SK-N-MC (cell line): ENCODE measurements around the gene ADGRG2.

Experiments used
- DNase-seq: peaks from one replicate; pipeline ENCODE4 v3.0.0-alpha.2; 2011; ENCODE audit warnings: low read depth, low spot score
- H3K27ac ChIP-seq: fragments of 200-600 bp; sonication (generic); 2 replicates; pipeline ENCODE4 v1.5.1; 2016; ENCODE audit warnings: mixed run types
- H3K36me3 ChIP-seq: fragments of 200-600 bp; sonication (generic); 2 replicates; pipeline ENCODE4 v1.6.1; 2017; ENCODE audit warnings: antibody characterized with exemption, low read length, mixed read lengths; ENCODE audit not compliant: insufficient read depth
- H3K4me3 ChIP-seq: fragments of 200-600 bp; sonication (generic); 2 replicates; pipeline ENCODE4 v1.5.1; 2016
- H3K9ac ChIP-seq: fragments of 200-600 bp; sonication (generic); 2 replicates; pipeline ENCODE4 v1.8.0; 2017; ENCODE audit warnings: mixed run types, mixed read lengths; ENCODE audit not compliant: insufficient read length
- H3K9me3 ChIP-seq: fragments of 200-600 bp; sonication (generic); 2 replicates; pipeline ENCODE4 v1.6.1; 2017; ENCODE audit warnings: low read depth, mild to moderate bottlenecking, antibody characterized with exemption, low read length, moderate library complexity, mixed read lengths
- EZH2 ChIP-seq: fragments of 200-600 bp; sonication (generic); IDR thresholded peaks from one replicate; pipeline ENCODE4 v1.6.1; 2017; ENCODE audit warnings: antibody characterized with exemption
- FOXP2 ChIP-seq: optimal IDR thresholded peaks from 2 replicates; pipeline ENCODE3; 2011; ENCODE audit warnings: mild to moderate bottlenecking, moderate library complexity; ENCODE audit not compliant: insufficient read depth; ENCODE audit errors: extremely low read length, control extremely low read depth
- POLR2AphosphoS5 ChIP-seq: IDR thresholded peaks from 2 replicates; pipeline ENCODE4 v1.6.1; 2012; ENCODE audit warnings: mild to moderate bottlenecking, low read depth, low read length, borderline replicate concordance

The ADGRG2 gene

DNA sequence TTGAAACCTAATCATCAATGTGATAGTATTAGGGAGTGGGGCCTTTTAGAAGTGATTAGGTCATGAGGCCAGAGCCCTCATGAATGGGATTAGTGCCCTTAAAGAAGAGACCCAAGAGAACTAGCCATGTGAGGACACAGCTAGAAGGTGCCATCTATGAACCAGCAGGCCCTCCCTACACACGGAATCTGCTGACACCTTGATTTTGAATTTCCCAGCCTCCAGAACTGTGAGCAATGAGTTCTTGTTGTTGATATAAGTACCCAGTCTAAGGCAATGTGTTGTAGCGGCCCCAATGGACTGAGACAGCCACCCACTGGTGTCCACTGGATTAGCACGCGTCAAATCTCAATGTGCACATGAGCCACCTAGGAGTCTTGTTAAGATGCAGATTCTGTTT lies 8.4 kb upstream of the ADGRG2 start:
- H3K4me3 ChIP-seq = no peak overlapping the region
- no peak overlapping the region for H3K9ac ChIP-seq
- no peaks in the 10 kb centered on the region for H3K36me3 ChIP-seq
- no peak for TF ChIP-seq FOXP2
- no peak for TF ChIP-seq POLR2AphosphoS5
- no peak for TF ChIP-seq EZH2
- DNase-seq = no peak
- H3K27ac ChIP-seq = no peak overlapping the region
- H3K9me3 ChIP-seq = no peaks in the 10 kb centered on the region

DNA sequence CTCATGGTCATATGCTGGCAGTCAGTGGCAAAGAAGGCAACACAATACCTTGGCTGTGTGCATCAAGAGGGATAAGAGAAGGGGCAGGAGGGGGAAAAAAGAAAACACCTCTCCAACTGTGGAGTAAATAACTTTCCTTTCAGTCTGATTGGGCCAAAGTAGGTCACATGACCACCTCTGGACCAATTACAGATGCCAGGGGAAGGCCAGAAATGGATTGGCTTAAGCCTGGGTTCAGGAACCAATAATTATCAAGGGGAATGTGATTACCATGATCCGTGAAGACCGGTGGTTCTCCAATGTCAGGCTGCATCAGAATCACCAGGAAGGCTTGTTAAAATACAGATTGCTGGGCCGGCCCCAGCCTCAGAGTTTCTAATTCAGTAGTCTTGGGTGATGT lies 7.4 kb upstream of the ADGRG2 start:
- H3K36me3 ChIP-seq = no peaks in the 10 kb centered on the region
- DNase-seq = no peak
- no peaks in the 10 kb centered on the region for H3K9me3 ChIP-seq
- TF ChIP-seq FOXP2 = no peak
- no peak for TF ChIP-seq EZH2
- TF ChIP-seq POLR2AphosphoS5 = no peak
- no peak overlapping the region for H3K27ac ChIP-seq
- H3K9ac ChIP-seq = no peak overlapping the region
- no peak overlapping the region for H3K4me3 ChIP-seq

- H3K9me3 ChIP-seq = no peaks in the 10 kb centered on the region
- no peak for TF ChIP-seq POLR2AphosphoS5
- TF ChIP-seq FOXP2 = no peak
- no peak for TF ChIP-seq EZH2
- H3K36me3 ChIP-seq = no peaks in the 10 kb centered on the region
- peak overlapping the region; percentile 63; the same call in 1 of the 2 replicates for H3K27ac ChIP-seq
- H3K4me3 ChIP-seq = no peak overlapping the region
- H3K9ac ChIP-seq = no peak overlapping the region
- no peak for DNase-seq
Measured at GRCh38 chrX:19127649-19128168, 5.4 kb upstream of the ADGRG2 start.

- H3K27ac ChIP-seq = no peak overlapping the region
- H3K9ac ChIP-seq = no peak overlapping the region
- H3K36me3 ChIP-seq = no peaks in the 10 kb centered on the region
- no peaks in the 10 kb centered on the region for H3K9me3 ChIP-seq
- peak overlapping the region; percentile 61 for H3K4me3 ChIP-seq
- no peak for DNase-seq
- TF ChIP-seq FOXP2 (no peak), POLR2AphosphoS5 (no peak), EZH2 (no peak)
Measured at GRCh38 chrX:19122641-19123009, 357 bp upstream of the ADGRG2 start.

GRCh38 chrX:19121466-19121865 lies 802 bp downstream of the ADGRG2 start:
- no peak overlapping the region for H3K9ac ChIP-seq
- no peak for TF ChIP-seq EZH2
- TF ChIP-seq POLR2AphosphoS5 = no peak
- TF ChIP-seq FOXP2 = no peak
- H3K4me3 ChIP-seq = peak overlapping the region; percentile 76
- no peaks in the 10 kb centered on the region for H3K36me3 ChIP-seq
- no peak for DNase-seq
- no peaks in the 10 kb centered on the region for H3K9me3 ChIP-seq
- H3K27ac ChIP-seq = no peak overlapping the region

DNA sequence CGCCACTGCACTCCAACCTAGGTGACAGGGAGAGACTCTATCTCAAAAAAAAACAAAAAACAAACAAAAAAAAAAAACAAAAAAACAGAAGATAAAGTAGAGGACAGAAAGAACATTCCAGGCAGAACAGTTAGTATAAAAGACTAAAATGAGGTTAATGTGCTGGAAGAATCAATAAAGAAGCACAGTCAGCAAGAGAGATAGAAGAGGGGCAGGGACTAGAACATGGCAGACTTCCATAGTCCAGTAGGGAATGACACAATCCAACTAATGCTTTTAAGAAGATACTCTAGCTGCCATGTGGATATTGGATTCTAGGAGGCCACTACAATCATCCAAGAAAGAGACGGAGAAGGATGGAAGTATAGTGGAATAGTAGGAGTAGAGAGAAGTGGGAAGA lies 11.6 kb downstream of the ADGRG2 start:
- H3K9me3 ChIP-seq = no peaks in the 10 kb centered on the region
- no peak for DNase-seq
- no peak for TF ChIP-seq EZH2
- TF ChIP-seq POLR2AphosphoS5 = no peak
- no peak for TF ChIP-seq FOXP2
- no peak overlapping the region for H3K9ac ChIP-seq
- H3K27ac ChIP-seq = no peak overlapping the region
- H3K36me3 ChIP-seq = no peaks in the 10 kb centered on the region
- H3K4me3 ChIP-seq = no peak overlapping the region

DNA sequence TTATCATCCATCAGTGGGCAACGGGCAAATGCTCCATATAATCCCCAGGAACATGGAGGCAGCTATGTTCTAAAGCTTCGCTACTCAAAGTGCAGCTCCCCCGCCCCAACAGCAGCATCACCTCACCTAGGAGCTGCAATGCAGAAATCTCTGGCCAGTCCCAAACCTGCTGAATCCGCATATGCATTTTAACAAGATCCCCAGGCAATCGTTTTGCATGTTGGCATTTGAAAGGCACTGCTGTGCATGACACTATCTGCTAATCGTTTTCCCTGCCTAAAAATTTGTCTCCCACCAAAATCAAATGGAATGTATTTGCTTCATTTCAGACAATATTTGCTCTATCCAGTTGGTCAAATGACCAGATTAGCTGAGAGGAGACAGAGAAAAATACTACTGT lies 15.2 kb downstream of the ADGRG2 start:
- no peaks in the 10 kb centered on the region for H3K36me3 ChIP-seq
- H3K9ac ChIP-seq = no peak overlapping the region
- no peaks in the 10 kb centered on the region for H3K9me3 ChIP-seq
- H3K27ac ChIP-seq = no peak overlapping the region
- H3K4me3 ChIP-seq = no peak overlapping the region
- DNase-seq = no peak
- TF ChIP-seq FOXP2 (no peak), EZH2 (no peak), POLR2AphosphoS5 (no peak)

GRCh38 chrX:19100586-19100985 lies 21.7 kb downstream of the ADGRG2 start:
- Histone ChIP-seq H3K9ac (no peak overlapping the region), H3K9me3 (no peaks in the 10 kb centered on the region), H3K27ac (no peak overlapping the region), H3K36me3 (no peaks in the 10 kb centered on the region), H3K4me3 (no peak overlapping the region)
- DNase-seq = no peak
- TF ChIP-seq FOXP2 (no peak), EZH2 (no peak)

GRCh38 chrX:19097553-19098283 lies 24.6 kb downstream of the ADGRG2 start:
- Histone ChIP-seq H3K36me3 (no peaks in the 10 kb centered on the region), H3K9me3 (no peaks in the 10 kb centered on the region), H3K4me3 (no peak overlapping the region), H3K27ac (no peak overlapping the region), H3K9ac (no peak overlapping the region)
- TF ChIP-seq EZH2 = no peak
- no peak for TF ChIP-seq POLR2AphosphoS5
- TF ChIP-seq FOXP2 = no peak
- DNase-seq = no peak
